Measurements from ENCODE around the gene CD63.
A peak's percentile ranks its signal among the peaks of the same experiment; 100 is the strongest.

CD63 gene

GRCh38 chr12:55703901-55704761 is 24.7 kb downstream of the CD63 start:
- no peak for DNase-seq

- DNase-seq, result no peak
Observed at GRCh38 chr12:55703288-55703687, 25.5 kb downstream of the CD63 start.

- DNase-seq, result no peak
Observed at GRCh38 chr12:55702861-55703260, 25.9 kb downstream of the CD63 start.

- DNase-seq, result no peak
Observed at GRCh38 chr12:55700255-55701018, 28.4 kb downstream of the CD63 start.

- DNase-seq, result no peak
Observed at GRCh38 chr12:55699471-55700055, 29.2 kb downstream of the CD63 start.

GRCh38 chr12:55698965-55699364 is 29.8 kb downstream of the CD63 start:
- DNase-seq, result no peak

GRCh38 chr12:55698241-55698955 is 30.4 kb downstream of the CD63 start:
- DNase-seq, result no peak

- no peak for DNase-seq
Observed at GRCh38 chr12:55697686-55698085, 31.1 kb downstream of the CD63 start.

- DNase-seq, result no peak
Observed at GRCh38 chr12:55696796-55697462, 31.9 kb downstream of the CD63 start.

GRCh38 chr12:55696141-55696540 is 32.7 kb downstream of the CD63 start:
- no peak for DNase-seq

- no peak for DNase-seq
Observed at GRCh38 chr12:55695349-55695748, 33.5 kb downstream of the CD63 start.

GRCh38 chr12:55694651-55695050 is 34.2 kb downstream of the CD63 start:
- DNase-seq, result no peak

GRCh38 chr12:55694188-55694515 is 34.7 kb downstream of the CD63 start:
- no peak for DNase-seq

GRCh38 chr12:55693323-55694187 is 35.3 kb downstream of the CD63 start:
- DNase-seq, result no peak

GRCh38 chr12:55692631-55693322 is 36.0 kb downstream of the CD63 start:
- DNase-seq, result no peak

- no peak for DNase-seq
Observed at GRCh38 chr12:55688716-55689655, 39.8 kb downstream of the CD63 start.

- peak; percentile 28 for DNase-seq
Observed at GRCh38 chr12:55687746-55688145, 41.1 kb downstream of the CD63 start.

GRCh38 chr12:55686366-55687010 is 42.3 kb downstream of the CD63 start:
- DNase-seq, result no peak

- no peak for DNase-seq
Observed at GRCh38 chr12:55685671-55686070, 43.1 kb downstream of the CD63 start.

All from activated CD4-positive, alpha-beta T cell treated with anti-CD3 and anti-CD28 coated beads, Interleukin-10, Interleukin-2, amounts not matched to agents 100 ng/mL and 50 ng/mL, durations not matched to agents 16 hours and 8 hours (primary cell).